Trophoblast cell (in vitro differentiated cells and primary cell): Measurements from ENCODE around the gene GBF1.

ENCODE experiments used
- DNase-seq, 2 donors: peaks; one replicate each; pipeline ENCODE4 v3.0.0-alpha.2; 2016
- H2AFZ ChIP-seq: 2 replicates; pipeline ENCODE4 v1.6.1; 2013; ENCODE audit warnings: low read length, moderate library complexity, mild to moderate bottlenecking; ENCODE audit not compliant: insufficient read depth, poor library complexity
- H2AK5ac ChIP-seq: 2 replicates; pipeline ENCODE4 v1.6.1; 2013; ENCODE audit warnings: mild to moderate bottlenecking, low read length
- H2BK120ac ChIP-seq: 2 replicates; pipeline ENCODE4 v1.6.1; 2013; ENCODE audit warnings: low read length, mild to moderate bottlenecking, moderate library complexity; ENCODE audit not compliant: insufficient read depth, poor library complexity
- H2BK12ac ChIP-seq: 2 replicates; pipeline ENCODE4 v1.6.1; 2013; ENCODE audit warnings: mild to moderate bottlenecking, low read length, moderate library complexity
- H2BK5ac ChIP-seq: 2 replicates; pipeline ENCODE4 v1.6.1; 2013; ENCODE audit warnings: low read length, low read depth, moderate library complexity, mild to moderate bottlenecking; ENCODE audit not compliant: poor library complexity
- H3K14ac ChIP-seq: 2 replicates; pipeline ENCODE4 v1.6.1; 2013; ENCODE audit warnings: mild to moderate bottlenecking, low read length
- H3K18ac ChIP-seq: 2 replicates; pipeline ENCODE4 v1.6.1; 2013; ENCODE audit warnings: mild to moderate bottlenecking, low read length
- H3K23ac ChIP-seq: 2 replicates; pipeline ENCODE4 v1.6.1; 2013; ENCODE audit warnings: low read length
- H3K27ac ChIP-seq: 2 replicates; pipeline ENCODE4 v1.5.1; 2013; ENCODE audit warnings: low read depth, mild to moderate bottlenecking, inconsistent platforms, low read length, moderate library complexity
- H3K27me3 ChIP-seq: 2 replicates; pipeline ENCODE4 v1.6.1; 2013; ENCODE audit warnings: inconsistent platforms, mild to moderate bottlenecking, low read length, moderate library complexity; ENCODE audit not compliant: insufficient read depth
- H3K36me3 ChIP-seq, 2 experiments: 1 replicate in 1 of 2; 2 replicates in 1 of 2; pipeline ENCODE4 v1.6.1; 2013; ENCODE audit warnings: low read length in 2 of 2, mild to moderate bottlenecking in 2 of 2, moderate library complexity in 1 of 2; ENCODE audit not compliant: insufficient read depth in 2 of 2, control insufficient read depth in 1 of 2
- H3K4ac ChIP-seq: 2 replicates; pipeline ENCODE4 v1.6.1; 2013; ENCODE audit warnings: low read depth, mild to moderate bottlenecking, low read length, moderate library complexity
- H3K4me1 ChIP-seq, 2 experiments: 1 replicate in 1 of 2; 2 replicates in 1 of 2; pipeline ENCODE4 v1.6.1; 2013; ENCODE audit warnings: low read length in 2 of 2, mild to moderate bottlenecking in 2 of 2, moderate library complexity in 1 of 2; ENCODE audit not compliant: insufficient read depth in 2 of 2, control insufficient read depth in 1 of 2
- H3K4me2 ChIP-seq: 2 replicates; pipeline ENCODE4 v1.6.1; 2013; ENCODE audit warnings: inconsistent platforms, mild to moderate bottlenecking, low read length, moderate library complexity
- H3K4me3 ChIP-seq: 2 replicates; pipeline ENCODE4 v1.5.1; 2013; ENCODE audit warnings: mild to moderate bottlenecking, low read depth, low read length, inconsistent platforms
- H3K79me1 ChIP-seq: one replicate; pipeline ENCODE4 v1.6.1; 2013; ENCODE audit warnings: low read length
- H3K79me2 ChIP-seq: 2 replicates; pipeline ENCODE4 v1.6.1; 2013; ENCODE audit warnings: low read length, mild to moderate bottlenecking; ENCODE audit not compliant: control insufficient read depth, insufficient read depth, poor library complexity
- H3K9ac ChIP-seq: 2 replicates; pipeline ENCODE4 v1.6.1; 2013; ENCODE audit warnings: mild to moderate bottlenecking, low read length
- H3K9me3 ChIP-seq: 2 replicates; pipeline ENCODE4 v1.6.1; 2013; ENCODE audit warnings: low read depth, mild to moderate bottlenecking, control low read depth, inconsistent platforms, low read length; ENCODE audit not compliant: insufficient read depth
- H4K12ac ChIP-seq: 2 replicates; pipeline ENCODE4 v1.6.1; 2013; ENCODE audit warnings: low read depth, mild to moderate bottlenecking, low read length, moderate library complexity
- H4K8ac ChIP-seq: 2 replicates; pipeline ENCODE4 v1.6.1; 2013; ENCODE audit warnings: low read depth, mild to moderate bottlenecking, low read length, moderate library complexity
- H4K91ac ChIP-seq: one replicate; pipeline ENCODE4 v1.6.1; 2013; ENCODE audit warnings: low read depth, mild to moderate bottlenecking, low read length, moderate library complexity
- WGBS: extraction: QIAGEN DNeasy Blood & Tissue Kit; methylation state at CpG from one replicate; pipeline ENCODE4 v1.1.7; 2013; ENCODE audit warnings: missing lambda C conversion rate; ENCODE audit not compliant: insufficient read length, insufficient coverage; ENCODE audit errors: extremely low coverage; 5-methylcytosine and 5-hydroxymethylcytosine counted together

The GBF1 gene

GRCh38 chr10:102283488-102283887 is 38.2 kb downstream of the GBF1 start:
- no peak overlapping the region for H3K4me3 ChIP-seq
- H3K79me2 ChIP-seq: no peaks in the 10 kb centered on the region
- no CpG with 5 or more reads among the region's 2 CpGs for WGBS
- no peaks in the 10 kb centered on the region for H3K27me3 ChIP-seq
- H3K79me1 ChIP-seq: no peaks in the 10 kb centered on the region
- H2BK120ac ChIP-seq: no peak overlapping the region
- no peak overlapping the region for H3K4me2 ChIP-seq
- H2AK5ac ChIP-seq: no peak overlapping the region
- no peak overlapping the region for H3K14ac ChIP-seq
- H4K91ac ChIP-seq: no peak overlapping the region
- H3K18ac ChIP-seq: no peak overlapping the region
- no peak overlapping the region for H3K23ac ChIP-seq
- H3K4ac ChIP-seq: no peak overlapping the region
- no peak overlapping the region for H3K9ac ChIP-seq
- no peak overlapping the region for H4K8ac ChIP-seq
- peaks cover 0 to 6% of the 10 kb centered on the region in 2 experiments for H3K4me1 ChIP-seq
- H2BK5ac ChIP-seq: no peak overlapping the region
- no peak overlapping the region for H4K12ac ChIP-seq
- H3K9me3 ChIP-seq: no peaks in the 10 kb centered on the region
- H3K27ac ChIP-seq: no peak overlapping the region
- no peak overlapping the region for H2BK12ac ChIP-seq
- no peaks in the 10 kb centered on the region for H3K36me3 ChIP-seq
- no peak overlapping the region for H2AFZ ChIP-seq
- no peak for DNase-seq

- H3K27me3 ChIP-seq: no peaks in the 10 kb centered on the region
- no CpG with 5 or more reads among the region's 2 CpGs for WGBS
- H3K18ac ChIP-seq: no peak overlapping the region
- H3K4me1 ChIP-seq: peaks cover 0 to 10% of the 10 kb centered on the region in 2 experiments
- no peaks in the 10 kb centered on the region for H3K79me2 ChIP-seq
- no peak overlapping the region for H3K4ac ChIP-seq
- no peak overlapping the region for H2BK12ac ChIP-seq
- H4K91ac ChIP-seq: no peak overlapping the region
- no peaks in the 10 kb centered on the region for H3K9me3 ChIP-seq
- H2AFZ ChIP-seq: no peak overlapping the region
- H3K27ac ChIP-seq: no peak overlapping the region
- no peaks in the 10 kb centered on the region for H3K36me3 ChIP-seq
- no peak overlapping the region for H3K14ac ChIP-seq
- no peak overlapping the region for H2BK5ac ChIP-seq
- no peak overlapping the region for H3K23ac ChIP-seq
- DNase-seq: no peak
- no peaks in the 10 kb centered on the region for H3K79me1 ChIP-seq
- no peak overlapping the region for H4K8ac ChIP-seq
- no peak overlapping the region for H2BK120ac ChIP-seq
- no peak overlapping the region for H3K4me2 ChIP-seq
- H2AK5ac ChIP-seq: no peak overlapping the region
- H4K12ac ChIP-seq: no peak overlapping the region
- no peak overlapping the region for H3K4me3 ChIP-seq
- H3K9ac ChIP-seq: no peak overlapping the region
Observed at GRCh38 chr10:102283890-102284289, 38.6 kb downstream of the GBF1 start.

- Histone ChIP-seq H3K4me2 (no peak overlapping the region), H4K12ac (no peak overlapping the region), H3K79me1 (no peaks in the 10 kb centered on the region), H3K4ac (no peak overlapping the region), H2AK5ac (no peak overlapping the region), H2BK120ac (no peak overlapping the region), H3K4me1 (peaks cover 0 to 13% of the 10 kb centered on the region in 2 experiments), H3K27ac (no peak overlapping the region), H2AFZ (no peak overlapping the region), H3K4me3 (no peak overlapping the region), H4K91ac (no peak overlapping the region), H3K9me3 (no peaks in the 10 kb centered on the region), H3K18ac (no peak overlapping the region), H4K8ac (no peak overlapping the region), H3K23ac (no peak overlapping the region), H3K36me3 (no peaks in the 10 kb centered on the region), H3K79me2 (no peaks in the 10 kb centered on the region), H2BK5ac (no peak overlapping the region), H2BK12ac (no peak overlapping the region), H3K14ac (no peak overlapping the region), H3K9ac (no peak overlapping the region), H3K27me3 (no peaks in the 10 kb centered on the region)
- WGBS: no CpG with 5 or more reads among the region's 2 CpGs
- DNase-seq: peak in 1 of 2 donors; percentile 16
Observed at GRCh38 chr10:102284531-102284930, 39.2 kb downstream of the GBF1 start.

- no peaks in the 10 kb centered on the region for H3K27me3 ChIP-seq
- H3K4me2 ChIP-seq: no peak overlapping the region
- no peaks in the 10 kb centered on the region for H3K79me2 ChIP-seq
- no peaks in the 10 kb centered on the region for H3K9me3 ChIP-seq
- no peak overlapping the region for H2AFZ ChIP-seq
- no peak overlapping the region for H4K8ac ChIP-seq
- WGBS: no CpG with 5 or more reads among the region's 2 CpGs
- H3K9ac ChIP-seq: no peak overlapping the region
- no peak overlapping the region for H3K27ac ChIP-seq
- no peak overlapping the region for H3K4me3 ChIP-seq
- H3K36me3 ChIP-seq: no peaks in the 10 kb centered on the region
- H3K79me1 ChIP-seq: no peaks in the 10 kb centered on the region
- no peak overlapping the region for H3K23ac ChIP-seq
- H2AK5ac ChIP-seq: no peak overlapping the region
- H2BK5ac ChIP-seq: no peak overlapping the region
- no peak overlapping the region for H4K12ac ChIP-seq
- no peak overlapping the region for H4K91ac ChIP-seq
- H2BK120ac ChIP-seq: no peak overlapping the region
- peaks cover 0 to 13% of the 10 kb centered on the region in 2 experiments for H3K4me1 ChIP-seq
- H3K14ac ChIP-seq: no peak overlapping the region
- DNase-seq: no peak
- no peak overlapping the region for H2BK12ac ChIP-seq
- H3K18ac ChIP-seq: no peak overlapping the region
- H3K4ac ChIP-seq: no peak overlapping the region
Observed at GRCh38 chr10:102285133-102285532, 39.8 kb downstream of the GBF1 start.
